GM18858 (cell line): ENCODE measurements around the gene TANK.
A peak's percentile ranks its signal among the peaks of the same experiment; 100 is the strongest.
"Not testable (repeated sequence)": the region's sequence is repeated elsewhere in the genome, so short reads cannot be mapped to it uniquely, and the experiment has no call there.

Experiments used
- ATAC-seq: cut with Tn5 transposase; IDR thresholded peaks from one replicate; pipeline ENCODE4 v1.9.1; 2021; ENCODE audit not compliant: unreplicated experiment

The TANK gene

DNA sequence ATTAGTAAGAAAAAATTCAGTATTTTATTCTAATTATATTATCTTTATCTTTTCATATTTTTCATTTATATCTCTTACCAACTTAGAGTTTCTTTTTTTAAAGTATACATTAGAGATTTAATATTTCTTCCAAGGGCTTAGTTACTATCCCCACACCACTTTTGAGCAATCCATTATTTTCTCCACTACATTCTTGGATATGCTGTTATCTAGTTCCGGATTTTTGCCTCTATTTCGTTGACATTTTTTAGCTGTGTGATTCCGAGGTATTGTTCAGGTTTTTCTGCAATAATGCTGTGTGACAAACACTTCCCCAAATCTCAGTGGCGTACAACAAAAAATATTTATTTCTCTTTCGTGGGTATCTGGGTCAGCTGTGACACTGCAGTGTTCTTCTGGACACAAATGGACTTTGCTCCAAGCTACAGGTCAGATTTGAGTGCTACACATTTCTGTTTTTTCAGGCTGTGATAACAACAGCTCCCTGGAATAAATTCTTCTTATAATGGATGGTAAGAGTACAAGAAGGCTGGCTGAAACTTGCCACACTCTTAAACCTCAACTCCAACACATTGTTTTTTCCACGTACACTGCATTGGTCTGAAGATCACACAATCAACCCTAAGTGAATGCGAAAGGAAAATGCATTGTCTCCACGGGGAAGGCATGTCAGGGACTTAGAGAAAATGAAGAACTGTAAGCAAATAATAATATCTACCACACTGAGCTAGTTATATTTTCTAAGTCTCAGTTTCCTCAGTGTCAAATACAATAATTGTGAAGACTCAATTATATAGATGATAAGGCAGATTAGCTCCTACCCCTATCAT, 97.1 kb downstream of the TANK start:
- ATAC-seq: no peak

DNA sequence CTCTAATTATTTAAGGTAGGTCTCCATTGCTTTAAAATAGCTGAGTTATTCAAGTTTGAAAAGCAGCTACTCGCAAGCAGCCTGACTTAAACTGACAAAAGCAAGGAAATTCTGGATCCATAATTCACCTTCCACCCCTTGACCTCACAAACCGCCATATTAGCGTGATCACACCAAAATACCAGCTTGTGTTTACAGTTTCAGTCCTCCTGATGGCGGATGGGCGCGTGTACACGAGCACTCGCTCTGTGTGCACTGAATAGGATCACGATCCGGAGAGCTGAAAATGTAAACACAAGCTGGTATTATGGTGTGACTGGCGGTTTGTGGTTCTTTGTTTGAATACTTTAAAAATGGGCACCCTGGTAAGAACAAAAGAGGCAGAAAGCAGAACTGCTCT, 105.6 kb downstream of the TANK start:
- no peak for ATAC-seq

DNA sequence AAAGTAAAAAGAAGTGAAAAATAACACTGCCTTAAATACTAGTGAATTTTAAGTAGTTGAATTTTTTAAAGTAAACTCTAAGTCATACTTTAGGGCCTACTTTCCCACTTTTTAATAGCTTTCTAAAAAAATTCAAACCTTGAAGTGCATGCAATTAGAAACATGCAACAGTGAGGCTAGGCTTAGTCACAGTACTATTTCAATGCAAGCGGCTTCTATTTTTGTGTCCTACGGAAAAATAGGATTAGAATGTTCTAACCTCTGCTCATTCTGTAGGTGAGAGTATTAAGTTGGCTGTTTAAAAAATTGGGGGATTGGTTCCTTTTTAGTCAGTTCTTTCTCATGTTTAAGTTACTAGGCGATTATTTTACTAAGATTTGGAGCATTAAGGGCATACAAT, 108.9 kb downstream of the TANK start:
- ATAC-seq: no peak

DNA sequence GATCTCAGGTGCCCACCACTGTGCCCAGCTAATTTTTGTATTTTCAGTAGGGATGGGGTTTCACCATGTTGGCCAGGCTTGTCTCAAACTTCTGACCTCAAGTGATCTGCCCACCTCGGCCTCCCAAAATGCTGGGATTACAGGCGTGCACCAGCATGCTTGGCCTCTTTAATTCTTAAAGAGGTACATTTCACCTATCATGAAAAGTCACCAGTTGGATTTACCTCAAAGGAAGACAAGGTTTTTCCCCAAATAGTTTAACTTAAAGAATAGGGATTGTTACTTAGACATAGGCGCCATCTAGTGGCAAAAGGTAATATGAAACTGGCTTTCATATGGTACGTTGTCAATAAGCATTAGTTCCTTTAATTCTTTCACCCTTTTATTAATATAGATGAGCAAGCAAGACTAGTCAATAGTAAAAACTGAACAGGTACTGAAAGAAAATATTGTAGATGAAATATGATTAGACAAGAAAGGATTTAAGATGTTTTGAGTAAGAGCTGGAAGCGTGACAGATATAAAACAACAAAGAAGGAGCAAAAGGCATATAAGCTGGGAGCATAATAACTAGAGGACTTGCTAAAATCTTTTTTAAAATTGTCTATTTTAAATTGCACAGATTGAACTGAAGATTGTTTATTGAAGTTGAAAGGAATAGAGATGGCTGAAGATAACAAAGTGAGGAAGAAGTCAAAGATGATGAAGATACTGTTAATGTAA, 113.0 kb downstream of the TANK start:
- ATAC-seq: peak; percentile 86

DNA sequence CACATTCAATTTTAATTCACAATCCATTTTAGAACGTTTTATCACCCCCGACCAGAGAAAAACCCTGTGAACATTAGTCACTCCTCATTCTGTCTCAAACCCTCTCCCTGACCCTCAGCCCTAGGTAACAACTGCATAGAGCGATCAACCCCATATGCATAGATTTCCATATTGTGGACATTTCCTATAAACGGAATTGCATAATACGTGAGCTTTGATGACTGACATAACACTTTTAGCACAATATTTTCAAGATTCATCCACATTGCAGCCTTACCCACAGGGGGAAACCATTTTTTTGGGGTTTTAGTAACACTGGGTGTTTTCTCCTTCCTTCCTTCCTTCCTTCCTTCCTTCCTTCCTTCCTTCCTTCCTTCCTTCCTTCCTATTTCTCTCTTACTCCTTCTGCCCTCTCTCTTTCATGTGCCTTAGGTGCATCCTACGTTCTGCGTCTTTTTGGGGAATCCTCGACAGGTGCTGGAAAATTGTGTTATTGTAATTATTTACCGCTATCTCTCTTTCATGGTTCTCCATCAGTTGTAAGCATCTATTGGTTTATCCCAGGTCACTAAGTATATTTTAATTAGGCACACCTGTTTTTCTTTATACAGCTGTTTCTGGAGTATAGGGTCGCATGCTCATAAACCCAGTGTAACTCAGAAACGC, 118.5 kb downstream of the TANK start:
- not testable (repeated sequence) for ATAC-seq

DNA sequence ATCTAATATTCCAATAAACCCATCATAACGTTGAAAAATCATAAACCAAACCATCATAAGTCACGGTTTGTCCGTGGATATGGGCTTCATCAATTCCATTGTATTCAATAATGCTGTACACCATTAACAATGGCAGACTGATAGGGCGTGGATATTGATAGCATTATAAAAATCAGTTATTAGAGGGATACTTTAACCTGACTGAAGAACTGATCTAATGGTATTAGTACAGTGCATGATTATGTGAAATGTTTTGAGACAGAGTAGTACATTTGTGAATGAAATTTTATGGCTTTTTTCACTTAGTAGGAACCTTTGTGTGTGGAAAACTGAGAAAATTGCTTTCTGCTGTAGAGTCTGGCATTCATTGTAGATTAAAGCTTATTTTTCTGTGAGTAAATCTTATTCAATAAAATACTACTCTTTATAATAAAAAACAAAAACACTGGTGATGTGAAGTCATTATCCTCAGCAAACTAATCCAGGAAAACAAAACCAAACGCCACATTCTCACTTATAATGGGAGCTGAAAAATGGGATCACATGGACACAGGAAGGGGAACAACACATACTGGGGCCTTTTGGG, 119.1 kb downstream of the TANK start:
- ATAC-seq: not testable (repeated sequence)

DNA sequence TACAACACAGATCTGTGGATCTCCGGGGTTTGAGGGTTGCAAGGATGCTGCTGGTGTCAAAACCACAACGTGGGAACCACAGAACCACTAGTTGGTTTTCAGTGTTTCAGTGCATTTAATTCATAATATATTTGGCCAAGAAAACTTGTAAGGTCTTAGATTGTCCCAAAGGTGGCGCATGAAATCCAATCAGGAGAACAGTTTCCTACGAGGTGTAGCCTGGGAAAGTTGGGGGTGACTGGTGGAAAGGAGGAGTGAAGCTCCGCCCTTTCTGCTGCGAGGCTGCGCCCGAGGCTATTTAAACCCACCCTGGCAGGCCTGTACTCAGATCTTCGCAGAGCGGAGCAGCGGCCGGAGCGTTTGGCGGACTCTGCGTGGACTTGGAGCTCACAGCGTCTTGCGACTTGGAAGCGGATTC, 120.7 kb downstream of the TANK start:
- ATAC-seq: not testable (repeated sequence)

DNA sequence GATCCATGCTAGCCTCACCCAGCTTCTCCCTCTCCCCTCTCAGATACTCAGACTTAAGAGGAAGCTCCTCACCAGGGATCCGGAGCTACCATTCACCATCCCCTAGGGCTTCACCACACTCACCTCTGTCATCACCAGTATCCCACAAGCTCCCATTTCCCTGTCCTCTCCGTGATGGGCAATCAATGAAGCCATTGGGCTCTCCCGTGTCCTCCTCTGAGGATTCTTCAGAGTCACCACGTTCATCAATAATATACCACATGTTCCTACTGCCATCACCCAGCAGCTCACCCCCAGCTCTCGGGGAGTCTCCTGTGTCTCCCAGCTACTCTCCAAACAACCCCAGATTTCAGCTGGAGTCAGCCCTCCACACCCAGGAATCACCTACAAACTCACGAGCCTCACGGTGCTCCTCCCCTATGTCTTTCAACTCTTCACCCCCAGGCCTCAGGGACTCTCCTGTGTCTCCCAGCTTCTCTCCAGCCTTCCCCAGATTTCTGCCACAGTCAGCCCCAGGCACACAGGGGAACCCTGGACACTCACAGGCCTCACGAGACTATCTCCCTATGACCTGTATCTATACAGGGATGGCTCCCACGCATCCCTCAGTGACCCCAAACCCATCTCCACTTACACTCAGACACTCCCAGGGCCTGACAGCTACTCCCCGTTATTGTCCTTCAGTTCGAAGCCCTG, 121.5 kb downstream of the TANK start:
- ATAC-seq: not testable (repeated sequence)

DNA sequence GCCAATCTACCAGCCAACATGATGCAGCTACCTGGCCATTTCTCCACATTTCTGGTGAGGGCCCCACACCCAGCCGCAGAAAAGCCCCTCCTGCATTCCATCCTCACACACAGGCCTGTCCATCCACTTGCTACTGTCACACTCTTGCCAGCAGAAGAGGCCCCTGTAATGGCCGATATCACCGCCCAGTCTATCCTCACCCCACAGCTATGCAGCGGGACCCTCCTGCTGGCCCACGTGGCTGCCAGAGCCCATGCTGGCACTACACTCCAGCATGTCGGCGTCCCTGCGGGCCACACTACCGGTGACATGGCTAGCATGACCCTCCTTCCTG, 122.0 kb downstream of the TANK start:
- not testable (repeated sequence) for ATAC-seq

DNA sequence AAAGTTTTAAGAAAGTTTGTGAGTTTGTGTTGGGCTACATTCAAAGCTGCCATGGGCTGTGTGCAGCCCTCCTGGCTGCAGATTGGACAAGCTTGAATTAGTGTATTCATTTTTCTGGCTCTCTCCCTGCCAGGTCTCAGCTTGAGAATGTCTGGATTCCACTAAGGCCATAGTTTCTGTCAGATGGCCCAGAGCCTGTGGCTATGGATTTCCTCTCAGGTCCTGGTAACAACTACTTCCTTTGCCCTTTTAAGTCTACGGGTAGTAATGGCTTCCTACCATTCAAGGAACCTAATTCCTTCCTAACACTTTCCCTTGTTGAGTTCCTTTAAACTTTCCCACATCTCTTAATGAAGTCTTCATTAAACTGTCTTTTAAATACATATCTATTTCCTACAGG, 123.7 kb downstream of the TANK start:
- no peak for ATAC-seq
